Measurements from ENCODE around the gene SIGLEC12. TPM values are rescaled to one million over a fixed set of nuclear protein-coding genes. Genes with fewer than 3 reads are reported as not detected.

The SIGLEC12 gene
- total RNA-seq, 4 donors from 2014 or later, result 0.41 to 0.48 TPM; not detected in 2

DNA sequence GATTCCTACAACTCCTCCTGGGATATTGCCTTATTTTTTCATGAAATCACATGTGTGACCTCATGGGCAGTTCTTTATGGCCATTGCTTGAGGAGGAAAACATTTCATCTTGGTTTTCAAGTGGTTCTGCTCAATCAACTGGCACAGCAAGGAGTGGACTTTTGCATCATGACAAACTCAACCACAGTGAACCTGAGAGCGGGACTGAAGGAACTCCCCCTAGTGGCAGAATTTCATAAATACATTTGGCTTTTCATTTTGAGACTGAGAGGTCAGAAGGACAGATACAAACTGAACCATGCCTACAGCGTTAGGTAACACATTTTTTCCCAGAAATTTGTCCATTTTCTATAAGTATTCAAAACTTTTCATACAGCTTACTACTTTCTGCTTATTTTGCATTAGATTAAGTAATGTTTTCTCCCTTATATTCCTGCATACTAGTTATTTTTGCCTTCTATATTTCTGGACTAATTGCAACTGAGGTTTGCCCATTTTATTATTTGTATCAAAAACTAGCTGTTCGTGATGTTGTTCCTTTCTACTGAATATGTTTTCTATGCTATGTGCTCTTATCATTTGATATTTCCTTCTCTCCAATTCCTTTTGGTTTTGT is 13.4 kb upstream of the SIGLEC12 start:
- Histone ChIP-seq H3K27me3 (peaks cover 4% of the 10 kb centered on the region), H3K36me3 (no peaks in the 10 kb centered on the region), H3K9me3 (no peaks in the 10 kb centered on the region), H3K4me1 (no peaks in the 10 kb centered on the region), H3K27ac (no peak overlapping the region), H3K4me3 (no peak overlapping the region)
- no peak for TF ChIP-seq POLR2AphosphoS5 (IDR thresholded peaks at IDR 0.05)
- TF ChIP-seq, protein P1, sequence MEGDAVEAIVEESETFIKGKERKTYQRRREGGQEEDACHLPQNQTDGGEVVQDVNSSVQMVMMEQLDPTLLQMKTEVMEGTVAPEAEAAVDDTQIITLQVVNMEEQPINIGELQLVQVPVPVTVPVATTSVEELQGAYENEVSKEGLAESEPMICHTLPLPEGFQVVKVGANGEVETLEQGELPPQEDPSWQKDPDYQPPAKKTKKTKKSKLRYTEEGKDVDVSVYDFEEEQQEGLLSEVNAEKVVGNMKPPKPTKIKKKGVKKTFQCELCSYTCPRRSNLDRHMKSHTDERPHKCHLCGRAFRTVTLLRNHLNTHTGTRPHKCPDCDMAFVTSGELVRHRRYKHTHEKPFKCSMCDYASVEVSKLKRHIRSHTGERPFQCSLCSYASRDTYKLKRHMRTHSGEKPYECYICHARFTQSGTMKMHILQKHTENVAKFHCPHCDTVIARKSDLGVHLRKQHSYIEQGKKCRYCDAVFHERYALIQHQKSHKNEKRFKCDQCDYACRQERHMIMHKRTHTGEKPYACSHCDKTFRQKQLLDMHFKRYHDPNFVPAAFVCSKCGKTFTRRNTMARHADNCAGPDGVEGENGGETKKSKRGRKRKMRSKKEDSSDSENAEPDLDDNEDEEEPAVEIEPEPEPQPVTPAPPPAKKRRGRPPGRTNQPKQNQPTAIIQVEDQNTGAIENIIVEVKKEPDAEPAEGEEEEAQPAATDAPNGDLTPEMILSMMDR (IDR thresholded peaks at IDR 0.05), result peak; percentile 44 to 79 (median 74)
- no peak for DNase-seq
- intact Hi-C loops (cut with DNase I; ENCODE audit: low total_unique reads) (no loop called here), in situ Hi-C loops (cut with MboI; ENCODE audit: low pct_ligation_motif_present in 1 of 4, low pct_unique_long_range_greater_than_20kb in 1 of 4, low sequenced_read_pairs in 3 of 4) (no loop called here)
- 7 to 23% methylated on average over 3 of the region's 3 CpGs for WGBS, 2 donors (ENCODE audit: low coverage in 1 of 2)

DNA sequence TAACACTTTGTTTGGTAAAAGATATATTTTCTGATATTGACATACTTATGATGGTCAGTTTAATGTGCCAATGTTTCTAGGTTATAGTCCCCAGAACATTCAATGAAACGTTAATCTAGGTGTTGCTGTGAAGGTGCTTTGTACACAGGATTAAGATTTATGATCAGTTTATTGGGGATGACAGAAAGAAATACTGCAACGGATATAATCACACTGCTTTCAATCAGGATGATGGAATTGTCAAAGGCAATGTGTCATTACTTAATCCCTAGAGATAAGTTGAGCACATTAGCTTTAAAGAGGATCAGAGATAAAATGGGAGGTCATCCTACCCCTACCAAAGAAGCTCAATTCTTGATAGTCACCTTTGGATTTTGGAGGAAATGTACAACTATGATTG is 12.4 kb upstream of the SIGLEC12 start:
- TF ChIP-seq EP300 (IDR thresholded peaks at IDR 0.05; ENCODE audit: low read depth), result no peak
- Histone ChIP-seq H3K4me1 (no peaks in the 10 kb centered on the region), H3K27me3 (peaks cover 4% of the 10 kb centered on the region), H3K9me3 (no peaks in the 10 kb centered on the region), H3K4me3 (no peak overlapping the region), H3K27ac (no peak overlapping the region), H3K36me3 (no peaks in the 10 kb centered on the region)
- in situ Hi-C loops (cut with MboI; ENCODE audit: low pct_ligation_motif_present in 1 of 4, low pct_unique_long_range_greater_than_20kb in 1 of 4, low sequenced_read_pairs in 3 of 4) (no loop called here), intact Hi-C loops (cut with DNase I; ENCODE audit: low total_unique reads) (no loop called here)
- no peak for DNase-seq
- WGBS, 2 donors (ENCODE audit: low coverage in 1 of 2), result 26 to 42% methylated on average over 2 of the region's 2 CpGs

DNA sequence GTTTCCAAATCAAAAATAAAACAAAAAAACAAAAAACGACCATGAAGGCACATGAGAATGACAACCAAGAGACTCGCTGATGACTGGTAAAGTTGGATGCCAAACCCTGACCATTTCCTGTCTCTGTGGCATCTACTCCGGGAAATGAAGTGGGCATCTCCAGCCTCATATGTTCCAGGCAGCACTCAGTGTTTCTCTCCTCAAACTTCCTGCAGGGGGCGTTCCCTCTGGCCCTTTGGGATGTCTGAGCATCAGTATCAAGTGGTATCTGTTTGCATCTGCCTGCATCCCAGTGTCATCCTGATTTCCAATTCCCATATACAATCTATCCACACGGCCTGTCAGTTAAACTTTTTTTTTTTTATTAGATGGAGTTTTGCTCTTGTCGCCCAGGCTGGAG is 9.8 kb upstream of the SIGLEC12 start:
- no peak for TF ChIP-seq POLR2AphosphoS5 (IDR thresholded peaks at IDR 0.05)
- TF ChIP-seq, protein P1 (IDR thresholded peaks at IDR 0.05), result peak in 1 of 5 experiments; percentile 12
- in situ Hi-C loops (cut with MboI; ENCODE audit: low pct_ligation_motif_present in 1 of 4, low pct_unique_long_range_greater_than_20kb in 1 of 4, low sequenced_read_pairs in 3 of 4) (no loop called here), intact Hi-C loops (cut with DNase I; ENCODE audit: low total_unique reads) (no loop called here)
- H3K4me1 ChIP-seq, result no peaks in the 10 kb centered on the region
- no peaks in the 10 kb centered on the region for H3K36me3 ChIP-seq
- no peak overlapping the region for H3K4me3 ChIP-seq
- no peak overlapping the region for H3K27ac ChIP-seq
- DNase-seq, result no peak
- H3K27me3 ChIP-seq, result peaks cover 4% of the 10 kb centered on the region
- WGBS, 2 donors (ENCODE audit: low coverage in 1 of 2), result 18 to 19% methylated on average over 6 of the region's 6 CpGs
- no peaks in the 10 kb centered on the region for H3K9me3 ChIP-seq

DNA sequence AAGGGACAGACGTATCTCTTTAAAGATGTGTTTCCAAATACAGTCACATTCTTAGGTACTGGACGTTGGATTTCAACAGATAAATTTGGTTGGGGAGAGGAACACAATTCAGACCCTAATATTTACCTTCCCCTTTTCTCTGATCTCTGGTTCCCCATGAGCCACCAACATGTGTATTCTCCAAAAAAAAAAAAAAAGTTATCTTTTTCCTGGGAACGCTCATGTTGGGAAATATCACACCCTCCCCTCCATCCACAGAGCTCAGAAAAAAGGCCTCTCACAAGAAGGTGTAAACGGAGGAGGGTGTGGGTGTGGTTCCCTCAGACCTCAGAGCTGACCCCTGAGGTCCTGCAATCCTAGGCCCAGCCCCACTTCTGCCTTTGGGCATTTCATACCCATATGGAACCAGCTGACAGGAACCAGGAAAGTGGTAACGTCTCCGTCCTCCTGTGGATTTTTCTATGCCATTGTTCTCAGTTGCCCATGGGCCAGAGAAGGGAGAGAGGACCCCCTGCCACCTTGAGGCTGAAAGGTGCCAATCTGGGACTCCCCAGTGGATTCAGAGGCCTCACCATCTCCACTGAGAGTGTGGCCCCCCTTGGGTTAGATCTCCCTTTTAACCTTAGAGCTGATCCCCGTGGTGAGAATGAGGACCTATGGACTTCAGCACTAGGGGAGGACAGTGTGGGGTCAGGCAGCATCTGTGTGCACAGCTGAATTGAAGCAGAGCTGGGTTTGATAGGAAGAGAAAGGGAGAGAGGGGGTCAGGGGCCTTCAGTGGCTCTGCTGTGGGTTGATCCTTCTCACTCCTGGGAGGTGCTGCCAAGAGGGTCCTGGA is 8.4 kb upstream of the SIGLEC12 start:
- H3K4me1 ChIP-seq, result no peaks in the 10 kb centered on the region
- no peak overlapping the region for H3K27ac ChIP-seq
- H3K9me3 ChIP-seq, result no peaks in the 10 kb centered on the region
- H3K27me3 ChIP-seq, result peaks cover 4% of the 10 kb centered on the region
- H3K4me3 ChIP-seq, result no peak overlapping the region
- in situ Hi-C loops (cut with MboI; ENCODE audit: low pct_ligation_motif_present in 1 of 4, low pct_unique_long_range_greater_than_20kb in 1 of 4, low sequenced_read_pairs in 3 of 4), result no loop called here
- intact Hi-C loops (cut with DNase I; ENCODE audit: low total_unique reads), result no loop called here
- 47 to 65% methylated on average over 4 to 7 of the region's 7 CpGs for whole genome bisulfite sequencing, 2 donors (ENCODE audit: low coverage in 1 of 2)
- DNase-seq, result no peak
- no peaks in the 10 kb centered on the region for H3K36me3 ChIP-seq
- no peak for TF ChIP-seq POLR2AphosphoS5 (IDR thresholded peaks at IDR 0.05)
- no peak for TF ChIP-seq POLR2A (IDR thresholded peaks at IDR 0.05)
- TF ChIP-seq, protein P1 (IDR thresholded peaks at IDR 0.05), result no peak
- no peak for TF ChIP-seq EP300 (IDR thresholded peaks at IDR 0.05; ENCODE audit: low read depth)
